DMS53 treated with DMSO at 0.1 percent for 48 hours (cell line): ENCODE data around the gene RYR2.
A peak's percentile ranks its signal among the peaks of the same experiment; 100 is the strongest.
"Not testable (repeated sequence)": the region's sequence is repeated elsewhere in the genome, so short reads cannot be mapped to it uniquely, and the experiment has no call there.

Experiments used
- DNase-seq: peaks from one replicate; lab custom pipeline; 2025; ENCODE audit not compliant: unreplicated experiment; lab: John Stamatoyannopoulos, UW

The RYR2 gene

GRCh38 chr1:237820634-237821033, 778.6 kb downstream of the RYR2 start:
- not testable (repeated sequence) for DNase-seq

- DNase-seq, result no peak
Observed at GRCh38 chr1:237832858-237833257, 790.9 kb downstream of the RYR2 start.

- DNase-seq, result no peak
Observed at GRCh38 chr1:237834048-237834447, 792.1 kb downstream of the RYR2 start.

GRCh38 chr1:237834461-237834860, 792.5 kb downstream of the RYR2 start:
- DNase-seq, result no peak

- no peak for DNase-seq
Observed at GRCh38 chr1:237838320-237838719, 796.3 kb downstream of the RYR2 start.

GRCh38 chr1:237838904-237839534, 797.0 kb downstream of the RYR2 start:
- DNase-seq, result no peak

- DNase-seq, result no peak
Observed at GRCh38 chr1:237841485-237841884, 799.5 kb downstream of the RYR2 start.

- DNase-seq, result not testable (repeated sequence)
Observed at GRCh38 chr1:237843516-237843915, 801.5 kb downstream of the RYR2 start.

GRCh38 chr1:237851210-237851845, 809.3 kb downstream of the RYR2 start:
- peak; percentile 45 for DNase-seq

- DNase-seq, result no peak
Observed at GRCh38 chr1:237852342-237852741, 810.4 kb downstream of the RYR2 start.

GRCh38 chr1:237857455-237857854, 815.5 kb downstream of the RYR2 start:
- no peak for DNase-seq

GRCh38 chr1:237858992-237859391, 817.0 kb downstream of the RYR2 start:
- no peak for DNase-seq

- DNase-seq, result no peak
Observed at GRCh38 chr1:237861944-237862343, 820.0 kb downstream of the RYR2 start.

- DNase-seq, result no peak
Observed at GRCh38 chr1:237863234-237863633, 821.2 kb downstream of the RYR2 start.

- DNase-seq, result peak; percentile 47
Observed at GRCh38 chr1:237864338-237865244, 822.6 kb downstream of the RYR2 start.

GRCh38 chr1:237867380-237867888, 825.5 kb downstream of the RYR2 start:
- no peak for DNase-seq

GRCh38 chr1:237868817-237869600, 827.0 kb downstream of the RYR2 start:
- DNase-seq, result no peak

GRCh38 chr1:237873487-237874211, 831.7 kb downstream of the RYR2 start:
- peak; percentile 4 for DNase-seq

- DNase-seq, result no peak
Observed at GRCh38 chr1:237875291-237875690, 833.3 kb downstream of the RYR2 start.

GRCh38 chr1:237877631-237878030, 835.6 kb downstream of the RYR2 start:
- no peak for DNase-seq
